ENCODE results near the gene STRN4.

The STRN4 gene

GRCh38 chr19:46745030-46745429 is 1.2 kb downstream of the STRN4 start:
- DNase-seq, result no peak

- DNase-seq, result peak in 3 of 58 donors; percentile 4 to 53 (median 15)
Observed at GRCh38 chr19:46744005-46744691, 2.1 kb downstream of the STRN4 start.

GRCh38 chr19:46742926-46743480 is 3.2 kb downstream of the STRN4 start:
- no peak for DNase-seq

- peak in 6 of 58 donors; percentile 14 to 50 (median 30) for DNase-seq
Observed at GRCh38 chr19:46741447-46741846, 4.8 kb downstream of the STRN4 start.

- DNase-seq, result peak in 42 of 58 donors; percentile 20 to 88 (median 54)
Observed at GRCh38 chr19:46739290-46739771, 6.9 kb downstream of the STRN4 start.

- DNase-seq, result peak in 3 of 58 donors; percentile 33 to 57 (median 42)
Observed at GRCh38 chr19:46737761-46738171, 8.5 kb downstream of the STRN4 start.

GRCh38 chr19:46737298-46737654 is 9.0 kb downstream of the STRN4 start:
- DNase-seq, result no peak

- DNase-seq, result peak in 1 of 58 donors; percentile 46
Observed at GRCh38 chr19:46736531-46737297, 9.5 kb downstream of the STRN4 start.

- no peak for DNase-seq
Observed at GRCh38 chr19:46733690-46734292, 12.5 kb downstream of the STRN4 start.

- DNase-seq, result peak in 5 of 58 donors; percentile 16 to 31 (median 22)
Observed at GRCh38 chr19:46732966-46733689, 13.1 kb downstream of the STRN4 start.

GRCh38 chr19:46732172-46732938 is 13.9 kb downstream of the STRN4 start:
- DNase-seq, result no peak

GRCh38 chr19:46731584-46731983 is 14.7 kb downstream of the STRN4 start:
- peak in 10 of 58 donors; percentile 10 to 48 (median 28) for DNase-seq

GRCh38 chr19:46731007-46731501 is 15.2 kb downstream of the STRN4 start:
- peak in 4 of 58 donors; percentile 10 to 44 (median 35) for DNase-seq

- no peak for DNase-seq
Observed at GRCh38 chr19:46730595-46730994, 15.7 kb downstream of the STRN4 start.

- no peak for DNase-seq
Observed at GRCh38 chr19:46730187-46730586, 16.1 kb downstream of the STRN4 start.

- no peak for DNase-seq
Observed at GRCh38 chr19:46729696-46730095, 16.6 kb downstream of the STRN4 start.

- DNase-seq, result peak in 43 of 58 donors; percentile 16 to 88 (median 43)
Observed at GRCh38 chr19:46728693-46729339, 17.4 kb downstream of the STRN4 start.

GRCh38 chr19:46728208-46728607 is 18.0 kb downstream of the STRN4 start:
- DNase-seq, result no peak

GRCh38 chr19:46727757-46728156 is 18.5 kb downstream of the STRN4 start:
- DNase-seq, result no peak
